ENCODE results near the gene CPEB4.

CPEB4 gene

GRCh38 chr5:173953528-173954090 lies 65.5 kb downstream of the CPEB4 start:
- no peak for DNase-seq

GRCh38 chr5:173954671-173955521 lies 66.7 kb downstream of the CPEB4 start:
- no peak for DNase-seq

- no peak for DNase-seq
Observed at GRCh38 chr5:173960986-173961385, 72.8 kb downstream of the CPEB4 start.

- DNase-seq: no peak
Observed at GRCh38 chr5:173961418-173961817, 73.3 kb downstream of the CPEB4 start.

GRCh38 chr5:173962436-173962972 lies 74.4 kb downstream of the CPEB4 start:
- DNase-seq: peak; percentile 29

GRCh38 chr5:173963182-173963838 lies 75.2 kb downstream of the CPEB4 start:
- DNase-seq: peak; percentile 65

GRCh38 chr5:173963867-173964441 lies 75.8 kb downstream of the CPEB4 start:
- peak; percentile 95 for DNase-seq

GRCh38 chr5:173964506-173964905 lies 76.4 kb downstream of the CPEB4 start:
- DNase-seq: peak; percentile 20

GRCh38 chr5:173967241-173967640 lies 79.1 kb downstream of the CPEB4 start:
- DNase-seq: no peak

- DNase-seq: peak; percentile 11
Observed at GRCh38 chr5:173968154-173968797, 80.1 kb downstream of the CPEB4 start.

GRCh38 chr5:173969167-173970049 lies 81.3 kb downstream of the CPEB4 start:
- peak; percentile 29 for DNase-seq

- peak; percentile 15 for DNase-seq
Observed at GRCh38 chr5:173970878-173971650, 82.9 kb downstream of the CPEB4 start.

- DNase-seq: peak; percentile 38
Observed at GRCh38 chr5:173971681-173972345, 83.7 kb downstream of the CPEB4 start.

GRCh38 chr5:173972607-173972924 lies 84.4 kb downstream of the CPEB4 start:
- DNase-seq: no peak

GRCh38 chr5:173972925-173973615 lies 84.9 kb downstream of the CPEB4 start:
- peak; percentile 85 for DNase-seq

- peak; percentile 58 for DNase-seq
Observed at GRCh38 chr5:173973616-173973969, 85.4 kb downstream of the CPEB4 start.

- no peak for DNase-seq
Observed at GRCh38 chr5:173974688-173975239, 86.6 kb downstream of the CPEB4 start.

- peak; percentile 41 for DNase-seq
Observed at GRCh38 chr5:173981185-173981761, 93.1 kb downstream of the CPEB4 start.

- DNase-seq: peak; percentile 61
Observed at GRCh38 chr5:173984218-173984617, 96.1 kb downstream of the CPEB4 start.
